Prostate gland (tissue), 2 donors: ENCODE results near the gene SMG6. TPM values are rescaled to one million over a fixed set of nuclear protein-coding genes. Genes with fewer than 3 reads are reported as not detected.

Experiments
- DNase-seq: peaks from one replicate; pipeline ENCODE4 v3.0.0-alpha.2; 2019; ENCODE audit warnings: low spot score
- H3K27ac ChIP-seq, 2 donors: fragments of 200-600 bp; sonication (generic); 2 replicates each; pipeline ENCODE4 v1.5.1; 2017 to 2019
- H3K27me3 ChIP-seq: fragments of 200-600 bp; sonication (generic); replicated peaks from 2 replicates; pipeline ENCODE4 v1.5.1; 2019; ENCODE audit not compliant: insufficient read depth
- H3K36me3 ChIP-seq, 2 donors: fragments of 200-600 bp; sonication (generic); 1 replicate in 1 of 2; 2 replicates in 1 of 2; pipeline versions ENCODE4 v1.5.1 to v1.8.1; 2017 to 2019
- H3K4me1 ChIP-seq: fragments of 200-600 bp; sonication (generic); replicated peaks from 2 replicates; pipeline ENCODE4 v1.5.1; 2019
- H3K4me3 ChIP-seq, 2 donors: fragments of 200-600 bp; sonication (generic); 2 replicates each; pipeline ENCODE4 v1.5.1; 2017 to 2019
- H3K9me3 ChIP-seq: fragments of 200-600 bp; sonication (generic); 2 replicates; pipeline ENCODE4 v1.5.1; 2017
- CTCF ChIP-seq, 4 experiments: fragments of 200-600 bp in 2 of 4; fragments of 450-650 bp in 2 of 4; sonication (generic) in 2 of 4; IDR thresholded peaks; 1 replicate in 3 of 4; 2 replicates in 1 of 4; pipeline ENCODE4 v1.5.1; 2016 to 2019; ENCODE audit warnings: antibody characterized with exemption in 4 of 4, mild to moderate bottlenecking in 2 of 4, moderate library complexity in 2 of 4
- POLR2A ChIP-seq: fragments of 450-650 bp; IDR thresholded peaks from one replicate; pipeline ENCODE4 v1.6.1; 2016; ENCODE audit warnings: antibody characterized with exemption, mild to moderate bottlenecking
- POLR2AphosphoS5 ChIP-seq: sonication (generic); formaldehyde crosslinking; IDR thresholded peaks from one replicate; pipeline ENCODE4 v1.6.1; 2017; ENCODE audit warnings: antibody characterized with exemption
- WGBS: methylation state at CpG from one replicate; pipeline ENCODE4 v1.1.5; 2018; 5-methylcytosine and 5-hydroxymethylcytosine counted together
- intact Hi-C: fragments of 100-400 bp; cut with DNase I; formaldehyde crosslinking; loops from one replicate; pipeline ENCODE4 v1.14.2; 2022
- total RNA-seq, 2 donors: library from RNA; depleted of rRNA; stranded (reverse); fragments of >200 nt; gene quantifications; one replicate each; pipeline ENCODE4 v1.1.0, GENCODE V29; 2016

The SMG6 gene
- total RNA-seq, 2 donors from 2014 or later, result 23.8 to 56.0 TPM

- H3K27me3 ChIP-seq, result no peaks in the 10 kb centered on the region
- no peaks in the 10 kb centered on the region for H3K4me1 ChIP-seq
- no peaks in the 10 kb centered on the region for H3K9me3 ChIP-seq
- H3K36me3 ChIP-seq, result peaks cover 0 to 13% of the 10 kb centered on the region in 2 donors
- H3K4me3 ChIP-seq, result no peak overlapping the region
- 87% methylated on average over 29 of the region's 29 CpGs for WGBS
- intact Hi-C loops, result no loop called here
- no peak overlapping the region for H3K27ac ChIP-seq
- no peak for DNase-seq
- no peak for TF ChIP-seq POLR2AphosphoS5
- TF ChIP-seq CTCF (IDR thresholded peaks at IDR 0.05), result no peak
- no peak for TF ChIP-seq POLR2A
These were observed 267.8 kb downstream of the SMG6 start for GRCh38 chr17:2035541-2036488.

GRCh38 chr17:2034806-2035540, 268.6 kb downstream of the SMG6 start:
- TF ChIP-seq CTCF (IDR thresholded peaks at IDR 0.05) (no peak), POLR2A (no peak), POLR2AphosphoS5 (no peak)
- Histone ChIP-seq H3K9me3 (no peaks in the 10 kb centered on the region), H3K4me3 (no peak overlapping the region), H3K27ac (no peak overlapping the region), H3K36me3 (peaks cover 0 to 13% of the 10 kb centered on the region in 2 donors), H3K27me3 (no peaks in the 10 kb centered on the region), H3K4me1 (no peaks in the 10 kb centered on the region)
- intact Hi-C loops, result loop anchor here (5.0 kb wide), 1 partner anchor 313 kb away; the partner anchor contains the start of gene WDR81
- no peak for DNase-seq
- 56% methylated on average over 9 of the region's 9 CpGs for WGBS

GRCh38 chr17:2034157-2034556, 269.4 kb downstream of the SMG6 start:
- no peak for TF ChIP-seq POLR2A
- TF ChIP-seq CTCF (IDR thresholded peaks at IDR 0.05), result no peak
- no peak for TF ChIP-seq POLR2AphosphoS5
- Histone ChIP-seq H3K36me3 (peaks cover 0 to 13% of the 10 kb centered on the region in 2 donors), H3K9me3 (no peaks in the 10 kb centered on the region), H3K4me3 (no peak overlapping the region), H3K4me1 (no peaks in the 10 kb centered on the region), H3K27me3 (no peaks in the 10 kb centered on the region), H3K27ac (no peak overlapping the region)
- intact Hi-C loops, result loop anchor here (5.0 kb wide), 1 partner anchor 312 kb away; the partner anchor contains the start of gene WDR81
- 77% methylated on average over 7 of the region's 7 CpGs for WGBS
- DNase-seq, result no peak

- WGBS, result 88% methylated on average over 7 of the region's 7 CpGs
- TF ChIP-seq POLR2AphosphoS5 (no peak), CTCF (IDR thresholded peaks at IDR 0.05) (no peak), POLR2A (no peak)
- Histone ChIP-seq H3K4me1 (no peaks in the 10 kb centered on the region), H3K27me3 (no peaks in the 10 kb centered on the region), H3K9me3 (no peaks in the 10 kb centered on the region), H3K36me3 (peaks cover 0 to 13% of the 10 kb centered on the region in 2 donors), H3K4me3 (no peak overlapping the region), H3K27ac (no peak overlapping the region)
- intact Hi-C loops, result loop anchor here (5.0 kb wide), 1 partner anchor 311 kb away; the partner anchor contains the start of gene WDR81
- DNase-seq, result no peak
These were observed 270.4 kb downstream of the SMG6 start for GRCh38 chr17:2033153-2033552.
